A549 (cell line): ENCODE data around the gene C17orf78. TPM values are rescaled to one million over a fixed set of nuclear protein-coding genes. Genes with fewer than 3 reads are reported as not detected.
"Not testable (repeated sequence)": the region's sequence is repeated elsewhere in the genome, so short reads cannot be mapped to it uniquely, and the experiment has no call there.

Experiments
- ATAC-seq, 2 experiments: fragments of 200-7000 bp in 1 of 2; fragments of >200 bp in 1 of 2; cut with Nextera tagmentation in 1 of 2; cut with Tn5 transposase in 1 of 2; 3 replicates each; pipeline versions ENCODE4 v1.8.0 to v1.9.1; 2018 to 2020; ENCODE audit warnings: mild to moderate bottlenecking in 1 of 2, moderate library complexity in 1 of 2
- CTCF ChIA-PET: fragments of 300-600 bp; sonication (Branson Sonifier 250); formaldehyde crosslinking; extraction: SDS; loops from one replicate; lab custom pipeline; 2021; ENCODE audit warnings: antibody characterized with exemption, inconsistent platforms; lab: Yijun Ruan, JAX
- POLR2A ChIA-PET: fragments of 350-600 bp; formaldehyde crosslinking; extraction: SDS; loops from one replicate; lab custom pipeline; 2021; ENCODE audit warnings: antibody characterized with exemption, inconsistent platforms; lab: Yijun Ruan, JAX
- DNase-seq, 2 experiments: peaks; one replicate each; pipeline versions ENCODE4 v3.0.0 to v3.0.0-alpha.2; 2011 to 2016; ENCODE audit warnings: low read depth in 1 of 2, low spot score in 1 of 2
- FAIRE-seq: peaks from 2 replicates; lab custom pipeline; 2011; peaks lifted over from hg19 to GRCh38; lab: Jason Lieb, UNC
- H3K27ac ChIP-seq, 2 experiments: fragments of >200 bp; sonication (Bioruptor Twin); formaldehyde crosslinking; 3 replicates each; pipeline ENCODE4 v1.5.1; 2016 to 2017
- H3K4me1 ChIP-seq: fragments of >200 bp; sonication (Bioruptor Twin); formaldehyde crosslinking; 3 replicates; pipeline ENCODE4 v1.6.1; 2016
- H3K4me2 ChIP-seq: fragments of >200 bp; sonication (Bioruptor Twin); formaldehyde crosslinking; 3 replicates; pipeline ENCODE4 v1.6.1; 2016
- H3K4me3 ChIP-seq: fragments of >200 bp; sonication (Bioruptor Twin); formaldehyde crosslinking; 3 replicates; pipeline ENCODE4 v1.5.1; 2016
- H3K9me3 ChIP-seq: fragments of >200 bp; sonication (Bioruptor Twin); formaldehyde crosslinking; 3 replicates; pipeline ENCODE4 v1.6.1; 2016
- ATOH8 ChIP-seq: fragments of 250-450 bp; sonication (Bioruptor Pico); IDR thresholded peaks from 2 replicates; pipeline ENCODE4 v1.5.0; 2020; ENCODE audit warnings: low read depth, mild to moderate bottlenecking, moderate library complexity
- CHD4 ChIP-seq: fragments of 200-600 bp; sonication (generic); IDR thresholded peaks from 2 replicates; pipeline ENCODE4 v1.6.1; 2016; ENCODE audit warnings: antibody characterized with exemption, mild to moderate bottlenecking, borderline replicate concordance
- EHF ChIP-seq: fragments of 250-450 bp; sonication (Bioruptor Pico); IDR thresholded peaks from 2 replicates; pipeline ENCODE4 v1.5.0; 2020; ENCODE audit warnings: mild to moderate bottlenecking
- FOXS1 ChIP-seq: fragments of 250-450 bp; sonication (Bioruptor Pico); IDR thresholded peaks from 2 replicates; pipeline ENCODE4 v1.5.0; 2020; ENCODE audit warnings: mild to moderate bottlenecking, moderate library complexity
- HDAC2 ChIP-seq: fragments of 200-600 bp; sonication (generic); IDR thresholded peaks from 2 replicates; pipeline ENCODE4 v1.6.1; 2016
- JUN ChIP-seq, 2 experiments: fragments of >200 bp; sonication (Bioruptor Twin); formaldehyde crosslinking; IDR thresholded peaks; 2 replicates in 1 of 2; 3 replicates in 1 of 2; pipeline ENCODE4 v1.6.1; 2016 to 2017
- MAX ChIP-seq: IDR thresholded peaks from 2 replicates; pipeline ENCODE4 v1.6.1; 2012
- PBX3 ChIP-seq: IDR thresholded peaks from 2 replicates; pipeline ENCODE4 v1.6.1; 2012
- RAD21 ChIP-seq, 2 experiments: fragments of >200 bp in 1 of 2; sonication (Bioruptor Twin) in 1 of 2; formaldehyde crosslinking in 1 of 2; IDR thresholded peaks in 1 of 2; conservative IDR thresholded peaks in 1 of 2; 2 replicates in 1 of 2; 3 replicates in 1 of 2; pipeline ENCODE4 v1.6.1; 2012 to 2018; ENCODE audit warnings: inconsistent platforms in 1 of 2
- RCOR1 ChIP-seq: fragments of 150-350 bp; IDR thresholded peaks from 2 replicates; pipeline ENCODE4 v1.6.1; 2014; ENCODE audit warnings: antibody characterized with exemption, low read length, low read depth
- ZSCAN20 ChIP-seq: fragments of 250-450 bp; sonication (Bioruptor Pico); IDR thresholded peaks from 2 replicates; pipeline ENCODE4 v1.8.0; 2022; ENCODE audit warnings: mild to moderate bottlenecking, moderate library complexity
- WGBS: methylation state at CpG from one replicate; pipeline ENCODE4 v1.1.6; 2017; ENCODE audit errors: missing lambda C conversion rate; 5-methylcytosine and 5-hydroxymethylcytosine counted together
- polyA plus RNA-seq, 4 experiments: library from polyadenylated mRNA; depleted of rRNA in 3 of 4; stranded (reverse); fragments of >200 nt; fragmentation: RNase III in 1 of 4; extraction: RNeasy Plus Mini Kit Qiagen cat#74134 plus additional on column Dnase treatment in 1 of 4; gene quantifications; 2 replicates in 3 of 4; 3 replicates in 1 of 4; pipeline ENCODE4 v1.2.3, GENCODE V29; 2011 to 2017
- TF ChIP-seq, protein P1 (sequence below): fragments of >200 bp; sonication (Bioruptor Twin); formaldehyde crosslinking; IDR thresholded peaks from 2 replicates; pipeline ENCODE4 v1.6.1; 2016
- TF ChIP-seq, protein P2 (sequence below): fragments of 250-450 bp; sonication (Bioruptor Pico); IDR thresholded peaks from 2 replicates; pipeline ENCODE4 v1.5.0; 2021; ENCODE audit warnings: mild to moderate bottlenecking, moderate library complexity, borderline replicate concordance
- TF ChIP-seq, protein P3 (sequence below): fragments of 200-600 bp; sonication (generic); IDR thresholded peaks from 2 replicates; pipeline ENCODE4 v1.6.1; 2016; ENCODE audit warnings: antibody characterized with exemption, mild to moderate bottlenecking, moderate library complexity

C17orf78 gene
- polyA plus RNA-seq, 2 of the 4 experiments (the other 2 are of a cell fraction), result not detected

- 0 out of 5 replicates have a peak, but pooled peaks of 1 of the 2 experiments have one; percentile 10 for TF ChIP-seq RAD21 (conservative IDR thresholded peaks at IDR 0.05 in 1 of 2, IDR thresholded peaks at IDR 0.05 in 1 of 2)
- TF ChIP-seq ATOH8, result peak; percentile 63; the same call in 1 of the 2 replicates
- no peak for TF ChIP-seq RCOR1
- no peak; the same call in 1 of the 2 replicates for TF ChIP-seq PBX3
- TF ChIP-seq FOXS1 (CRISPR knock-in tag), result 0 out of 2 replicates have a peak, but pooled peaks have one; percentile 54
- peak; percentile 78; the same call in 1 of the 2 replicates for TF ChIP-seq EHF (CRISPR knock-in tag)
- TF ChIP-seq ZSCAN20 (CRISPR knock-in tag), result no peak
- no peak for TF ChIP-seq HDAC2
- TF ChIP-seq JUN (IDR thresholded peaks at IDR 0.05), result peak; percentile 96 to 99
- TF ChIP-seq MAX, result peak; percentile 93
- TF ChIP-seq, protein P1, sequence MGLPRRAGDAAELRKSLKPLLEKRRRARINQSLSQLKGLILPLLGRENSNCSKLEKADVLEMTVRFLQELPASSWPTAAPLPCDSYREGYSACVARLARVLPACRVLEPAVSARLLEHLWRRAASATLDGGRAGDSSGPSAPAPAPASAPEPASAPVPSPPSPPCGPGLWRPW, result no peak
Observed at GRCh38 chr17:37406635-37407461, 31.1 kb downstream of the C17orf78 start, which contains the start of the genes ACACA and TADA2A (continued).

DNA sequence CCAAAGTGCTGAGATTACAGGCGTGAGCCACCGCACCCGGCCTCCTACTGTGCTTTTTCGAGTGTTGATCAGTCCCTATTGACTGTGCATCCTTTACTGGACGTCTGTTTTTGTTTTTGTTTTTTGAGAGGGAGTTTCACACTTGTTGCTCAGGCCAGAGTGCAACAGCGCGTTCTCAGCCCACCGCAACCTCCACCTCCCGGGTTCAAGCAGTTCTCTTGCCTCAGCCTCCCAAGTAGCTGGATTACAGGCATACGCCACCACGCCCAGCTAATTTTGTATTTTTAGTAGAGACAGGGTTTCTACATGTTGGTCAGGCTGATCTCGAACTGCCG lies 32.3 kb downstream of the C17orf78 start:
- not testable (repeated sequence) for H3K9me3 ChIP-seq, ATAC-seq, DNase-seq, FAIRE-seq
- Histone ChIP-seq H3K4me1 (peaks cover 16% of the 10 kb centered on the region; the same call in 2 of the 3 replicates), H3K27ac (peak overlapping the region; percentile 91 to 98; a peak in 4 of 6 replicates), H3K4me3 (peak overlapping the region; percentile 76; the same call in 2 of the 3 replicates), H3K4me2 (peak overlapping the region; percentile 75)
- POLR2A ChIA-PET, result interaction anchor here (1.4 to 1.5 kb wide), 3 partner anchors 22 to 42 kb away, joined by 3 to 9 read pairs (median 9); no protein-coding TSS in a partner anchor
- WGBS, result 95% methylated on average over 13 of the region's 13 CpGs
- CTCF ChIA-PET, result interaction anchor here (0.8 to 2.9 kb wide), 4 partner anchors 29 to 38 kb away, joined by 3 to 12 read pairs (median 3); no protein-coding TSS in a partner anchor

GRCh38 chr17:37410357-37410756 lies 34.6 kb downstream of the C17orf78 start:
- DNase-seq (no peak), FAIRE-seq (no peak), ATAC-seq (no peak)
- Histone ChIP-seq H3K9me3 (no peaks in the 10 kb centered on the region), H3K4me3 (no peak overlapping the region), H3K4me2 (no peak overlapping the region), H3K4me1 (peaks cover 9% of the 10 kb centered on the region; the same call in 2 of the 3 replicates), H3K27ac (no peak overlapping the region)
- ChIA-PET POLR2A (interaction anchor here (0.9 kb wide), 1 partner anchor 79 kb away, joined by 4 read pairs; the partner anchor contains the start of gene DUSP14), CTCF (interaction anchor here (0.6 to 1.2 kb wide), 2 partner anchors 49 to 124 kb away, joined by 3 read pairs; no protein-coding TSS in a partner anchor)
- 95% methylated on average over 3 of the region's 3 CpGs for WGBS
- TF ChIP-seq, protein P2, sequence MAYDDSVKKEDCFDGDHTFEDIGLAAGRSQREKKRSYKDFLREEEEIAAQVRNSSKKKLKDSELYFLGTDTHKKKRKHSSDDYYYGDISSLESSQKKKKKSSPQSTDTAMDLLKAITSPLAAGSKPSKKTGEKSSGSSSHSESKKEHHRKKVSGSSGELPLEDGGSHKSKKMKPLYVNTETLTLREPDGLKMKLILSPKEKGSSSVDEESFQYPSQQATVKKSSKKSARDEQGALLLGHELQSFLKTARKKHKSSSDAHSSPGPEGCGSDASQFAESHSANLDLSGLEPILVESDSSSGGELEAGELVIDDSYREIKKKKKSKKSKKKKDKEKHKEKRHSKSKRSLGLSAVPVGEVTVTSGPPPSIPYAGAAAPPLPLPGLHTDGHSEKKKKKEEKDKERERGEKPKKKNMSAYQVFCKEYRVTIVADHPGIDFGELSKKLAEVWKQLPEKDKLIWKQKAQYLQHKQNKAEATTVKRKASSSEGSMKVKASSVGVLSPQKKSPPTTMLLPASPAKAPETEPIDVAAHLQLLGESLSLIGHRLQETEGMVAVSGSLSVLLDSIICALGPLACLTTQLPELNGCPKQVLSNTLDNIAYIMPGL, result no peak
- TF ChIP-seq, protein P3, sequence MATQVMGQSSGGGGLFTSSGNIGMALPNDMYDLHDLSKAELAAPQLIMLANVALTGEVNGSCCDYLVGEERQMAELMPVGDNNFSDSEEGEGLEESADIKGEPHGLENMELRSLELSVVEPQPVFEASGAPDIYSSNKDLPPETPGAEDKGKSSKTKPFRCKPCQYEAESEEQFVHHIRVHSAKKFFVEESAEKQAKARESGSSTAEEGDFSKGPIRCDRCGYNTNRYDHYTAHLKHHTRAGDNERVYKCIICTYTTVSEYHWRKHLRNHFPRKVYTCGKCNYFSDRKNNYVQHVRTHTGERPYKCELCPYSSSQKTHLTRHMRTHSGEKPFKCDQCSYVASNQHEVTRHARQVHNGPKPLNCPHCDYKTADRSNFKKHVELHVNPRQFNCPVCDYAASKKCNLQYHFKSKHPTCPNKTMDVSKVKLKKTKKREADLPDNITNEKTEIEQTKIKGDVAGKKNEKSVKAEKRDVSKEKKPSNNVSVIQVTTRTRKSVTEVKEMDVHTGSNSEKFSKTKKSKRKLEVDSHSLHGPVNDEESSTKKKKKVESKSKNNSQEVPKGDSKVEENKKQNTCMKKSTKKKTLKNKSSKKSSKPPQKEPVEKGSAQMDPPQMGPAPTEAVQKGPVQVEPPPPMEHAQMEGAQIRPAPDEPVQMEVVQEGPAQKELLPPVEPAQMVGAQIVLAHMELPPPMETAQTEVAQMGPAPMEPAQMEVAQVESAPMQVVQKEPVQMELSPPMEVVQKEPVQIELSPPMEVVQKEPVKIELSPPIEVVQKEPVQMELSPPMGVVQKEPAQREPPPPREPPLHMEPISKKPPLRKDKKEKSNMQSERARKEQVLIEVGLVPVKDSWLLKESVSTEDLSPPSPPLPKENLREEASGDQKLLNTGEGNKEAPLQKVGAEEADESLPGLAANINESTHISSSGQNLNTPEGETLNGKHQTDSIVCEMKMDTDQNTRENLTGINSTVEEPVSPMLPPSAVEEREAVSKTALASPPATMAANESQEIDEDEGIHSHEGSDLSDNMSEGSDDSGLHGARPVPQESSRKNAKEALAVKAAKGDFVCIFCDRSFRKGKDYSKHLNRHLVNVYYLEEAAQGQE, result no peak
- TF ChIP-seq EHF (CRISPR knock-in tag) (no peak), CHD4 (no peak)
